HepG2 (cell line): ENCODE results near the gene CSNK1D. TPM values are rescaled to one million over a fixed set of nuclear protein-coding genes. Genes with fewer than 3 reads are reported as not detected.

Experiments
- AGO2 ChIP-seq: fragments of 200-400 bp; formaldehyde crosslinking; optimal IDR thresholded peaks from 2 replicates; pipeline ENCODE3; 2017; ENCODE audit warnings: mild to moderate bottlenecking, low read depth, low read length, moderate library complexity
- FIP1L1 ChIP-seq: fragments of 200-400 bp; formaldehyde crosslinking; IDR thresholded peaks from 2 replicates; pipeline ENCODE4 v1.6.1; 2018; ENCODE audit warnings: low read depth, mild to moderate bottlenecking, low read length, moderate library complexity, borderline replicate concordance; ENCODE audit not compliant: insufficient read depth
- HINFP ChIP-seq: sonication (generic); formaldehyde crosslinking; IDR thresholded peaks from 2 replicates; pipeline ENCODE4 v1.4.0; 2020; ENCODE audit warnings: low read depth, mild to moderate bottlenecking, missing genetic modification reagents
- KDM2A ChIP-seq: sonication (generic); formaldehyde crosslinking; IDR thresholded peaks from 2 replicates; pipeline ENCODE4 v1.4.0; 2020; ENCODE audit warnings: low read depth, missing genetic modification reagents, borderline replicate concordance
- RBAK ChIP-seq: sonication (generic); formaldehyde crosslinking; IDR thresholded peaks from 2 replicates; pipeline ENCODE4 v1.5.1; 2020; ENCODE audit warnings: mild to moderate bottlenecking, missing genetic modification reagents
- TOPORS ChIP-seq: sonication (generic); formaldehyde crosslinking; IDR thresholded peaks from 2 replicates; pipeline ENCODE4 v1.8.0; 2023; ENCODE audit warnings: mild to moderate bottlenecking, missing genetic modification reagents
- ZBTB46 ChIP-seq: sonication (generic); formaldehyde crosslinking; IDR thresholded peaks from 2 replicates; pipeline ENCODE4 v1.4.0; 2020; ENCODE audit warnings: mild to moderate bottlenecking, missing genetic modification reagents, borderline replicate concordance
- ZC3H13 ChIP-seq: sonication (generic); formaldehyde crosslinking; IDR thresholded peaks from 2 replicates; pipeline ENCODE4 v1.8.1; 2023; ENCODE audit warnings: mild to moderate bottlenecking, missing genetic modification reagents, moderate library complexity
- ZNF317 ChIP-seq: sonication (generic); formaldehyde crosslinking; IDR thresholded peaks from 2 replicates; pipeline ENCODE4 v1.5.0; 2020; ENCODE audit warnings: mild to moderate bottlenecking, missing genetic modification reagents
- ZNF354B ChIP-seq: sonication (generic); formaldehyde crosslinking; IDR thresholded peaks from 2 replicates; pipeline ENCODE4 v1.8.0; 2022; ENCODE audit warnings: mild to moderate bottlenecking, missing genetic modification reagents
- ZNF550 ChIP-seq: sonication (generic); formaldehyde crosslinking; IDR thresholded peaks from 2 replicates; pipeline ENCODE4 v1.4.0; 2020; ENCODE audit warnings: mild to moderate bottlenecking, missing genetic modification reagents, borderline replicate concordance
- ZNF710 ChIP-seq: sonication (generic); formaldehyde crosslinking; IDR thresholded peaks from 2 replicates; pipeline ENCODE4 v1.5.0; 2020; ENCODE audit warnings: mild to moderate bottlenecking, missing genetic modification reagents, borderline replicate concordance
- ZNF747 ChIP-seq: sonication (generic); formaldehyde crosslinking; IDR thresholded peaks from 2 replicates; pipeline ENCODE4 v1.8.1; 2023; ENCODE audit warnings: missing genetic modification reagents, mild to moderate bottlenecking, borderline replicate concordance
- ZSCAN31 ChIP-seq: sonication (generic); formaldehyde crosslinking; IDR thresholded peaks from 2 replicates; pipeline ENCODE4 v1.5.0; 2020; ENCODE audit warnings: low read depth, mild to moderate bottlenecking, missing genetic modification reagents
- polyA plus RNA-seq, 8 experiments: library from polyadenylated mRNA; depleted of rRNA in 3 of 8; stranded (reverse) in 7 of 8; unstranded in 1 of 8; fragments of >200 nt; fragmentation: Illumina TruSeq in 4 of 8; extraction: Trizol in 4 of 8; gene quantifications; 2 replicates each; pipeline versions ENCODE4 v1.2.1 to v1.2.3, GENCODE V29; 2011 to 2016; ENCODE audit warnings: low read depth in 4 of 8, missing spikeins in 1 of 8, mixed read lengths in 1 of 8; ENCODE audit not compliant: insufficient read depth in 1 of 8
- total RNA-seq, 5 experiments: library from RNA; depleted of rRNA; stranded (reverse); fragments of >200 nt; fragmentation: Illumina TruSeq; extraction: Trizol; gene quantifications; 2 replicates each; pipeline ENCODE4 v1.2.3, GENCODE V29; 2016; ENCODE audit warnings: low read depth in 1 of 5
- TF ChIP-seq, protein P1 (sequence below): sonication (generic); formaldehyde crosslinking; IDR thresholded peaks from 2 replicates; pipeline ENCODE4 v1.4.0; 2020; ENCODE audit warnings: missing genetic modification reagents, borderline replicate concordance
- TF ChIP-seq, protein P2 (sequence below): sonication (generic); formaldehyde crosslinking; IDR thresholded peaks from 2 replicates; pipeline ENCODE4 v1.5.1; 2020; ENCODE audit warnings: mild to moderate bottlenecking, missing genetic modification reagents

Gene CSNK1D
- total and polyA plus RNA-seq, 2 of the 13 experiments (the other 11 are each of a cell fraction or from before 2014, with no cell fraction given), result 31.5 to 128 TPM

DNA sequence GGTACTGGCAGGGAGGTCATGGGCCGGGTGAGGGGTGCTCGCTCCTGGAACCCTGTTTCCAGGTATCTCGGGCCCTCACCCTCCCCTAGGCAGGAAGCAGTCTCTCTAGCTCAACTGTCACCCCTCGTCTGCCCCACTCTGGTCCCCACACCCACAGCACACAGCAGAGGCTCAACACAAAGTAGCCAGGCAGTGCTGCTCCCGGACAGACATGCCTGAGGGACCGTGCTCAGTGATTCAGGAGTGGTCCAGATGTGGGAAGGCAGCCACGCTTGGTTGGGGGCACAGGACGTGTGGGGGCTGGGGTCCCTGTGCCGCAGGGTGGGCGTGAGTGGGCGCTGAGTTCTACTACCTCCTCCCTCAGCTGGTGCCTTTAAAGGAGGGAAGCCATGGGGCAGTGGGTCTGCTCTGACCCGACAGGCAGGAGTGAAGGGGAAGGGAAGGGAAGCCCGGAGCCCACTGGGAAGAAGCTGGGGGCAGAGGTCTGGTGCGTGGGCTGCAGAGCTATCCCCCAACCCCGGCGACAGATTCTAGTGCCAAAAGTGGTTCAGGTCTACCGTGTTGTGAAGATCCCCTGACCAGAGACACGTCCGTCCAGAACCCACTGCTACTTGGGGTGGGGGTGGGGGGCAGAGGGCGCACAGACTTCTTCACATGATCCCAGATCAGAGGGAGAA lies 32.9 kb downstream of the CSNK1D start (continued):
- TF ChIP-seq, protein P1, sequence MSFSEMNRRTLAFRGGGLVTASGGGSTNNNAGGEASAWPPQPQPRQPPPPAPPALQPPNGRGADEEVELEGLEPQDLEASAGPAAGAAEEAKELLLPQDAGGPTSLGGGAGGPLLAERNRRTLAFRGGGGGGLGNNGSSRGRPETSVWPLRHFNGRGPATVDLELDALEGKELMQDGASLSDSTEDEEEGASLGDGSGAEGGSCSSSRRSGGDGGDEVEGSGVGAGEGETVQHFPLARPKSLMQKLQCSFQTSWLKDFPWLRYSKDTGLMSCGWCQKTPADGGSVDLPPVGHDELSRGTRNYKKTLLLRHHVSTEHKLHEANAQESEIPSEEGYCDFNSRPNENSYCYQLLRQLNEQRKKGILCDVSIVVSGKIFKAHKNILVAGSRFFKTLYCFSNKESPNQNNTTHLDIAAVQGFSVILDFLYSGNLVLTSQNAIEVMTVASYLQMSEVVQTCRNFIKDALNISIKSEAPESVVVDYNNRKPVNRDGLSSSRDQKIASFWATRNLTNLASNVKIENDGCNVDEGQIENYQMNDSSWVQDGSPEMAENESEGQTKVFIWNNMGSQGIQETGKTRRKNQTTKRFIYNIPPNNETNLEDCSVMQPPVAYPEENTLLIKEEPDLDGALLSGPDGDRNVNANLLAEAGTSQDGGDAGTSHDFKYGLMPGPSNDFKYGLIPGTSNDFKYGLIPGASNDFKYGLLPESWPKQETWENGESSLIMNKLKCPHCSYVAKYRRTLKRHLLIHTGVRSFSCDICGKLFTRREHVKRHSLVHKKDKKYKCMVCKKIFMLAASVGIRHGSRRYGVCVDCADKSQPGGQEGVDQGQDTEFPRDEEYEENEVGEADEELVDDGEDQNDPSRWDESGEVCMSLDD (CRISPR knock-in tag), result peak; percentile 76; the same call in 1 of the 2 replicates
- TF ChIP-seq RBAK (CRISPR knock-in tag) (0 out of 2 replicates have a peak, but pooled peaks have one; percentile 47), KDM2A (CRISPR knock-in tag) (no peak), ZNF354B (peak; percentile 94; the same call in 1 of the 2 replicates), TOPORS (no peak), FIP1L1 (0 out of 2 replicates have a peak, but pooled peaks have one; percentile 28), HINFP (CRISPR knock-in tag) (peak; percentile 52), ZNF550 (0 out of 2 replicates have a peak, but pooled peaks have one; percentile 76), ZC3H13 (CRISPR knock-in tag) (peak; percentile 99), AGO2 (peak; percentile 86), ZNF317 (CRISPR knock-in tag) (peak; percentile 73; the same call in 1 of the 2 replicates), ZNF747 (peak; percentile 90), ZNF710 (CRISPR knock-in tag) (peak; percentile 77), ZBTB46 (CRISPR knock-in tag) (peak; percentile 64; the same call in 1 of the 2 replicates), ZSCAN31 (CRISPR knock-in tag) (peak; percentile 72)
- TF ChIP-seq, protein P2, sequence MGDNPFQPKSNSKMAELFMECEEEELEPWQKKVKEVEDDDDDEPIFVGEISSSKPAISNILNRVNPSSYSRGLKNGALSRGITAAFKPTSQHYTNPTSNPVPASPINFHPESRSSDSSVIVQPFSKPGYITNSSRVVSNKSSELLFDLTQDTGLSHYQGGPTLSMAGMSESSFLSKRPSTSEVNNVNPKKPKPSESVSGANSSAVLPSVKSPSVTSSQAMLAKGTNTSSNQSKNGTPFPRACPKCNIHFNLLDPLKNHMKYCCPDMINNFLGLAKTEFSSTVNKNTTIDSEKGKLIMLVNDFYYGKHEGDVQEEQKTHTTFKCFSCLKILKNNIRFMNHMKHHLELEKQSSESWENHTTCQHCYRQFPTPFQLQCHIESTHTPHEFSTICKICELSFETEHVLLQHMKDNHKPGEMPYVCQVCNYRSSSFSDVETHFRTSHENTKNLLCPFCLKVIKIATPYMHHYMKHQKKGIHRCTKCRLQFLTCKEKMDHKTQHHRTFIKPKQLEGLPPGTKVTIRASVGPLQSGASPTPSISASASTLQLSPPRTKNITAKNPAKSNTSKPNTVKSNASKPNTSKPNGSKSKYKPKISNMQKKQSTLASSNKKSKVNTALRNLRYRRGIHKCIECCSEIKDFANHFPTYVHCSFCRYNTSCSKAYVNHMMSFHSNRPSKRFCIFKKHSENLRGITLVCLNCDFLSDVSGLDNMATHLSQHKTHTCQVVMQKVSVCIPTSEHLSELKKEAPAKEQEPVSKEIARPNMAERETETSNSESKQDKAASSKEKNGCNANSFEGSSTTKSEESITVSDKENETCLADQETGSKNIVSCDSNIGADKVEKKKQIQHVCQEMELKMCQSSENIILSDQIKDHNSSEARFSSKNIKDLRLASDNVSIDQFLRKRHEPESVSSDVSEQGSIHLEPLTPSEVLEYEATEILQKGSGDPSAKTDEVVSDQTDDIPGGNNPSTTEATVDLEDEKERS (CRISPR knock-in tag), result peak; percentile 13; the same call in 1 of the 2 replicates
